Measurements from ENCODE around the gene PLXDC1.
"Not testable (repeated sequence)": the region's sequence is repeated elsewhere in the genome, so short reads cannot be mapped to it uniquely, and the experiment has no call there.

PLXDC1 gene

DNA sequence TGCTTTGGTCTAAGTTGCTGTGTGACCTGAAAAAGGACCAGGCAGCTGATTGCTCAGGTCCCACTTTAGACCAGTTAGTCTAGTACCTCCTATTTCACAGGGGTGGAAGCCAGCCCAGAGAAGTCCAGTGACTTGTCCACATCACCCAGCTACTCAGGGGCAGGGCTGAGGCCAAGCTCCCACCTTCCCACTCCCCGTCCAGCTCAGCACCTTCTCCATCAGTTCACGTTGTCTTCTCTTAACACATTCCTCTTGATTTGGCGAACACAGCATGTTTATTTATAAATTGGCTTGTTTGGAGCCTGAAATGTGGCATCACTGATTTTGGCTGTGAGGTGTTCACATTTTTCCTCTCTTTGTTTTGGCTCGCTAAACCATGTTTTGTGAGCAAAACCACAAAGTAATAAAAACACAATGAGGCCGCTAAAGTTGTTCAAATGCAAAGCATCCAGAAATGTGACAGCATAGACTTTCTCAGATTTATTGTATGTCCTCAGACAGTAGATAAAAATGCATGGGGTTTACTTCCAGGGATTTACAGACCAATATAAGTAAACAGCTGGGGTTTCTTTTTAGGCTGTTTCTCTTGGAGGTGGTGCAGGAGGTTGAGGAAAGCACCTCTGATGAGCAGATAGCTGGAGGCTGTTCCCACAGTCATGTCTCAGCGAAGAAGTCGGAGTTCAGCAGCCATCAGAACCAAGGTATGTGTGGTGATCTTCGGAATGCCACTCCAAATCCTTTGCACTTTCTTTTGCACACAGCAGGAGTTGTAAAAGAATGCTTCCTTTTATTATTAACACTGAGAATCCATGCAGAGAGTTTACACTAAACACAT lies 88.4 kb downstream of the PLXDC1 start:
- DNase-seq (ENCODE audit: low spot score), result no peak

DNA sequence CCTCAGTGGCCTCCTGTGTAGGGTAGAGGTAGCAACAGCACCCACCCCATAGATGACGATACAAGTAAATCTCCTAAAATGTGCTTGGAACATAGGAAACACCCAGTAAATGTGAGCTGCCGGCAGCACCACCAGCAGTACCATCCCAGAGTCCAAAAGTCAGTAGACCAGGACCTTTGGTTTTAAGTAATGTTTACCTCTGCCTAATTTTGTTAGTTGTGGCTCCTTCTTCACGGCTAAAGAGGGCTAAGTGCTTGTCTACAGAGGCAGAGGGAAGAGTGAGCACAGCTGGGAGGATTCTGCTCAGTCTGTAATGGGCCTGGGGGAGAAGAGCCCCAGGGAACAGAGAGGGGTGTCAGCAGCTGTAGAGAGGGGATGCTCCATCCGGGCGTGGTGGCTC lies 92.9 kb downstream of the PLXDC1 start:
- DNase-seq (ENCODE audit: low spot score), result no peak

DNA sequence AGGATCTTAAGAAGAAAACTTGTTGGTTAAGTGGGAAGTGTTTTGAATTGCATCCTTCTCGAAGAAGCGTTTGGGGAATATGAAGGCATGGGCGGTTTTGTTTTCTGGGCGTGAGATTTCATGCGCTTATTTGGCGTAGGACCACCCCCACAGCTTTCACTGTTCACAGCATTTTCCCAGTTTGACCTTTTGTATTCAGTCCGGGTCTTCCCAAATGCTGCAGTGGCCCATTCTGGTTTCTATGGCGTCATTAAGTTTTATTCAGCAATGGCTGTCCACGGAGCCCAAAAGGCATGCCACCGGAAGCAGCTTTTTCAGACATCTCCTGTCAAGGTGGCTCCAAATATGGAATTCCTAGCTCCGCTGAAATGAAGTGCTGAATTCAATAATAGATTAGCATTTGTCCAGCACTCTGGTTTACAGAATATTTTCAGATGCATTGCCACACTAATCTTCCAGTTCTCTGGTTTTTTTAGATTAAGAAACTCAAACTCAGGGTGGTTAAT lies 93.7 kb downstream of the PLXDC1 start:
- DNase-seq (ENCODE audit: low spot score), result no peak

DNA sequence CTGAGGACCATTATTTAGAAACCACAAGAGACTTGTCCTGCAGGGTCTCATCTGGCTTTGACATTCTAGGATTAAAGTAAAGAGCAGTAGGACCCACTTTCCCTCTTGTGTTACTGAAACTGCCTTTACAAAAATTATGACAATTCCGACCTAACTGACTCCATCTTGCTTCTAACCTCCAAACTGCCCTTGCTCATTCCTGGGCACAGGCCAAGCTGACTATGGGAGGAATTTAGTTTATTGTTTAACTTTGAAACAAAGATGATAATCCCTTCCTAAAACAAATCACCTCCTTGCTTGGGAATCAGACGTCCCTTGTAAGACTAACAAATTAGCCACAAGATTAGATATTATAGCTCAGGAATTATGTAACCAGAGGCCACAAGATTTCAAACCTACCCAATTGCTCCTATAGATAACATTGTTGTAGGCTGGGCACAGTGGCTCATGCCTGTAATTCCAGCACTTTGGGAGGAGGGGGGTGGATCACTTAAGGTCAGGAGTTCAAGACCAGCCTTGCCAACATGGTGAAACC lies 97.3 kb downstream of the PLXDC1 start:
- no peak for DNase-seq (ENCODE audit: low spot score)

DNA sequence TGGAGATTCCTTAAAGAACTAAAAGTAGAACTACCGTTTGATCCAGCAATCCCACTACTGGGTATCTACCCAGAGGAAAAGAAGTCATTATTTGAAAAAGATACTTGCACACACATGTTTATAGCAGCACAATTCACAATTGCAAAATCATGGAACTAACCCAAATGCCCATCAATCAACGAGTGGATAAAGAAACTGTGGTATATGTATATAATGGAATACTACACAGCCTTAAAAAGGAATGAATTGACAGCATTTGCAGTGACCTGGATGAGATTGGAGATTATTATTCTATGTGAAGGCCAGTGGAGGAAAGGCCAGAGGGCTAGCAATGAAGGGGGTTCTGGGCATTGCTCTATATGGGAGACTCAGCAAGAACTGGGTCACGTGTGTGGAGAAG lies 99.0 kb downstream of the PLXDC1 start:
- not testable (repeated sequence) for DNase-seq (ENCODE audit: low spot score)

DNA sequence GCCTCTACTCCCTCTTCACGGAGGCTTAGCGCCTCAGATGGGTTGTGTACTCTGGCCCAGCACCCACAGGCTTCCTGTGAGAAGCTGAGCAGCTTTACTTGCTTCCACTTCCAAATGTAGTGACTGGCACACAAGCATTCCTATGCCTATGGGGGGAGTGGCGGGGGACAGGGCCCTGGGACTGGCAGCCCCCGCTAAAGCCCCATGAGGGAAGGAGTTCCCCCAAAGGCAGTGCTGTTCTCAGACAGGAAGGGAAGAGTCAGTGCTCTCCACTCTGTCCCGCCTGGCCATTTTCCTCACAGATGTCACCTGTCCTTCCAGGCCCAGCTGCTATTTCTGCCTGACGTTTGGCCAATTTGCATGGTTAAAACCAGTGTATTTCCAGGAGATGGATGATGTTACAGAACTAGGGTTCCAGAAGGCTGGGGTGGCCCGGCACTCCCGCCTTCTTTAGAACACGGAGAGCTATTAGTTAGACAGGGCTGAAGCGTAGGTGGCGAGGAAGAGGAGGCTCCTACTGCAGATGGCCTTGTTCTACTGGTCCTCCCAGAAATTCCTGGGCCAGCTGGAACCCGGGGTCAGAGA lies 100.3 kb downstream of the PLXDC1 start:
- DNase-seq (ENCODE audit: low spot score), result no peak

DNA sequence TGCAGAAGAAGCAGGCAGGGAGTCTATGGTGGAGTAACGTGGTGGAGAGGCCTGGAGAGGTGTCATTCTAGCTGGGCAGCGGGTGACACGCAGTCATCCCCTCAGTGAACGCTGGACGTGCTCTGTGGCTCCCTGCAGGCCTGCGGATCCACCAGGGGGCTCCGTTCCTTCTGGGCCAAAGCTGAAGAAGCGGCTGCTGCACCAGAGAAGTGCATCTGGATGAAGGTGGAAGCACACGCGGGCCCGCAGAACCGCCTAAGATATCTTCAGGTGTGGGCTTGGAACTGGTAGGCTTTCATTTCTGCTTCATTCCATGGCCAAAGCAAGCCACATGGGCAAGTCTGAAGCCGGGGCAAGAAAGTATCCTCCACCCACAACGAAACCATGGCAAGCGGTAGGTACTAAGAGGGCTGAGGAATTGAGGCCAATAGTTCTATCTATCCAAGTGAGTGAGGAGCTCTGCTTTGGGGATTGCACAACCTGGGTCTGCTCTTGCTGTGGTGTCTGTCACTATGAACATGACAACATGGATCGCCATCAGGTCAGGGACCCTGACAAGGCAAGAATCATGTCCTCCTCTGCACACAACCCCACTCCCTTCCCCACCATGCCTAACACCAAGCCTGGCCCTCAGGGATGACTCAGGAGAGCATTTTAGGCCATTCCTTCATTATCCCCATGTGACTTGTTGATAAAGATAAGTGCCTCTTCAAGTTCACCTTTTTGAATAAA lies 105.3 kb downstream of the PLXDC1 start:
- peak; percentile 6 for DNase-seq (ENCODE audit: low spot score)

DNA sequence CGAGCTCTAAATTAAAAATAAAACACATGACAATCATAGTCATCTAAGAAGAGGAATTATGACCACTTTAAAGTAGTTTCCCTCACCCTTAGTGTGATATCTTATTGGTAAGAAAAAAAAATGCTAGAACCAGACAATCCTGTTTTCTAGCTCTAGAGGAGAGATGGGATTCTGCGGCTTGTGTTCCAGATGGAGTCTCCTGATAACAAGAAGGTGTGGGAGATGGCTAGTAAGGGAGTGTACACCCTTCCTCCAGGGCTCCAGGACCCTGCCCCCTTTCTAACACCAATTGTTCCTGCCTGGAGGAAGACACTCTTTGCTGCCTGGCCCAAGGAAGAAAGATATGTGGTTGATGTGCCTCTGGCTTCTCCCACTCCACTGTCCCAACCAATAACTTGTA lies 115.4 kb downstream of the PLXDC1 start:
- DNase-seq (ENCODE audit: low spot score), result no peak

DNA sequence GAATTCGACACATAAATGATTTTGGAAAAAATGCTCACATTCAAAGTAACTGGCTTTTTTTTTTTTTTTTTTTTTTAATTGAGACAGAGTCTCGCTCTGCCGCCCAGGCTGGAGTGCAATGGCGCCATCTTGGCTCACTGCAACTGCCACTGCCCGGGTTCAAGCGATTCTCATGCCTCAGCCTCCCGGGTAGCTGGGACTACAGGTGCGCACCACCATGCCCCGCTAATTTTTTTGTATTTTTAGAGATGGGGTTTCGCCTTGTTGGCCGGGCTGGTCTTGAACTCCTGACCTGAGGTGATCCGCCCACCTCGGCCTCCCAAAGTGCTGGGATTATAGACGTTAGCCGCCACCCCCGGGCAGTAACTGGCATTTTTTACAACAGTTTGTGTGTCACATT lies 115.9 kb downstream of the PLXDC1 start:
- not testable (repeated sequence) for DNase-seq (ENCODE audit: low spot score)

DNA sequence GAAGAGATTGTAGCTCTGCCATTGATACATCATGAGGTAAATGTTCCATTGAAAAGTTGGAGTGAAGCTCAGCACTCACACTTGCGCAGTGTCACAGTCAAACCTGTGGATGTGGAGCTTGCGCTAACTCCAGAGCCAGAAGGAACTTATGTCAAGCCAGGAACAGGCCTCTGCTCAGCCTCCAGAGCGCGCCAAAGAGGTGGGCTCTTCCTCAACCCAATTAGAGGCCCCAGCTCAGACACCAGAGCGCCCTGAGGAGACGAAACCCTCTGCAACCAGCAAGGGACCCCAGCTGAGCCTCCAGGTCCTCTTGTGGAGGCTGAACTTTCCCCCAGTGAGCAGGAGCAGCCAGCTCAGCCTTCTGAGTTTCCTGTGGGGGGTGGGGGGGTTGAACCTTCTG lies 122.7 kb downstream of the PLXDC1 start:
- DNase-seq (ENCODE audit: low spot score), result no peak

DNA sequence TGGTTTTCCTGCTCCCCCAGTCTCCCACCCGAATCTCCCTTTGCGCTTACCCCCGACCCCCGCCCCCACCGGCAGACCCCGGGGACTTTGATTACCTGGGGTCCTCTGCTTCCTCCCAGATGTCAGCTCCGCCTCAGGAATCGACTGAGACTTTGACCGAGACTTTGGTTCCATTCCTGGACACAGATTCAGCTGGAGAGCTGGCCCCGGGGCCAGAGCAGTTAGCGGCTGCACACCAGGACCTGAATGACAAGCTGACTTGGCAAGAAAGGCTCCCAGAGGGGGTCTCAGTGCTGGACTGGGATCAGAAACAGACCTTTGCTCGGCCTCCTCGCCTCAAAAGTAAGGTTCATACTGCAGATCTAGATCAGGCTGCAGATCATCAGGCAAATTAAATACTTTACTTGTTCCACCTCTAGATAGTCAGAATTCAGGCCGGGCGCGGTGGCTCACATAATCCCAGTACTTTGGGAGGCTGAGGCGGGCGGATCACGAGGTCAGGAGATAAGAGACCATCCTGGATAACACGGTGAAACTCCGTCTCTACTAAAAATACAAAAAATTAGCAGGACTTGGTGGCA lies 123.9 kb downstream of the PLXDC1 start:
- no peak for DNase-seq (ENCODE audit: low spot score)

DNA sequence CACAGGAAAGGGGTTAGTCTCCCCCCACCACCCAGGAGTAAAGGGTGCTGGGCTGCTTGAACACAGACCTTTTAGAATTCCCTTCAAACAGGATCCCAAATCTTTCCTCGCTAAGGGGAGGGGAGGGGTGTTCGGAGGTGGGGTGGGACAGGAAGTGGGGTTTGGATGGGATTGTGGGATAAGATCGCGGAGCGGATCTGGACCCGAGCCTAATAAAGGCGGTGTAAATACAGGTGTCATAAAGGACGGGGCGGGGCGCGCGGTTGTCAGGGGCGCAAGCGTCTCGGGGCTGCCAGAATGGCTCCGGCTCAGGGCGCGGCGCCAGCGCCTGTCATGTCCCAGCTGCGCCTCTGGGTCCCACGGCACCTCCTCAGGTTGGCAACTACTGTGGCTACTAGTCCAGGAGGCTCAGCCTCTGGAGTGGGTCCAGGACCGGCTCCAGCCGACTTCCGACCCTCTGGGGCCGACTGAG lies 124.4 kb downstream of the PLXDC1 start:
- no peak for DNase-seq (ENCODE audit: low spot score)

DNA sequence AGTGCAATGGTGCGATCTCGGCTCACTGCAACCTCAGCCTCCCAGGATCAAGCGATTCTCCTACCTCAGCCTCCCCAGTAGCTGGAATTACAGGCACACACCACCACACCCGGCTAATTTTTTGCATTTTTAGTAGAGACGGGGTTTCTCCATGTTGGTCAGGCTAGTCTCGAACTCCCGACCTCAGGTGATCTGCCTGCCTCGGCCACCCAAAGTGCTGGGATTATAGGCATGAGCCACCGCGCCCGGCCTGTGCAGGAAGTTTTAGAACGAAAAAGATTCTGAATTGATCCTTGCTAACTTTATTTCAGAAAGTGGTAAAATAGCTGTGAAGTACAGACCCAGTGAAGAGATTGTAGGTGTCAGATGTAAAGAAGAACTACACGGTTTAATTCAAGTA lies 125.1 kb downstream of the PLXDC1 start:
- not testable (repeated sequence) for DNase-seq (ENCODE audit: low spot score)

DNA sequence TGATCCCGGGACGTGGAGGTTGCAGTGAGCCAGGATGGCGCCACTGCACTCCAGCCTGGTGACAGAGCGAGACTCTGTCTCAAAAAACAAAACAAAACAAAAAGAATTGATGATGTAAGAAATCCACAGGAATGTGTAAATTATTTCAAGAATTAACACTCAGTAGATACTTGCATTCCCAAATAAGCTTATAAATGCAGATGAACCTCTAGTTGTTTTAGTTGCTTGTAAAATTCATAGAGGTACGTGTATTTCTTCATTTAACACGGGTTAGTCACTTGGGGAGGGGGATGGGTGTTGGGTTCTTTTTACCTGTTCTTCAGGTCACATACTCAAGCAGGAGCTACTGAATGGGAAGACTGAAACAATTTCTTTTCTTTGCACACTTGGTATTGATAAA lies 128.5 kb downstream of the PLXDC1 start:
- DNase-seq (ENCODE audit: low spot score), result no peak

DNA sequence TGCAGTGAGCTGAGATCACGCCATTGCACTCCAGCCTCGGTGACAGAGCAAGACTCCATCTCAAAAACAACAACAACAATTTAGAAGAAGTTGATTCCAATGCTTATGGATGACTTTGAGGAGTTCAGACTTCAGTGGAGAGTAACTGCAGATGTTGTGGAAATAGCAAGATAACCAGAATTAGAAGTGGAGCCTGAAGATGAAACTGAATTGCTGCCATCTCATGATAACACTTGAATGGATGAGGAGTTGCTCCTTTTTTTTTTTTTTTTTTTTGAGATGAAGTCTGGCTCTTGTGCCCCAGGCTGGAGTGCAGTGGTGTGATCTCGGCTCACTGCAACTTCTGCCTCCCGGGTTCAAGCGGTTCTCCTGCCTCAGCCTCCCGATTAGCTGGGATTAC lies 131.4 kb downstream of the PLXDC1 start:
- DNase-seq (ENCODE audit: low spot score), result not testable (repeated sequence)

DNA sequence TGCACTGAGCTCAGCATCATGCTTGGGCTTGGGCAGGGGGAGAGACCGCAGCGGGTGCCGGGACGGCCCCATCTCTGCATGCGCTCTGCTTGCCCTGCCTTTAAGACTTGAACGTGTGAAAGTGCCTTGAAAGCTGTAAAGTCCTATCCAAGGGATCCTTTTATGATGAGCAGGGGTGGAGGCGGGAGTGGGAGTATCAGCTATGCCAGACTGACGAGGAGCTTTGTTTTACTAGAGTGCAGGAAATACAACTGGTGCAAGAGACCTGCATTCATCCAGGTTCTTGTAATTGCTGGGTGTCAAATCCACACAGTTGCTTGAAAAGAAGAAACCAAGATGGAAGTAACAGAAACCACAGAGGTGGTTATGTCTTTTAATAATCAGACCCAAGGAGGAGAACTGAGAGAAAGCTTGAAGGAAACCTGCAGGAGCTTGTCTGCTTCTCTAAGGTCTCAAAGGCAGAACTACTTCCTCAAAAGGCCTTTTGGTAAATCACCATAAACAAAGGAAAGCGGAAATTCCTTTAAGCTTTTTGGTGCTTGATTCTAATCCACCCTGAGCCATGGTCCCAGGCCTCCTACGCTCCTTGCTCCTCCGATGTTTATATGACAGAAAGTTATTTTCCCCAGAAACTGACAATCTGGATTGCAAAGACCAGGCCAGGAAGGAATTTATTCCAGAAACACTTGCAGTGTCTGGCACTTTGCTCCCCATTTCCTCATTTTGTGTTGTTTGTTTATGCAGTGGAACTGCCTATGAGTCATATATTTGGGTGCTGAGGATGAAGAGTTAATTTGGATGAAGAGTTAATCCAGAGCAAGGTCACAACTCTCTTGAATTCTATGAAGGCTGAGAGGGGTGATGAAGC lies 132.9 kb downstream of the PLXDC1 start:
- no peak for DNase-seq (ENCODE audit: low spot score)

DNA sequence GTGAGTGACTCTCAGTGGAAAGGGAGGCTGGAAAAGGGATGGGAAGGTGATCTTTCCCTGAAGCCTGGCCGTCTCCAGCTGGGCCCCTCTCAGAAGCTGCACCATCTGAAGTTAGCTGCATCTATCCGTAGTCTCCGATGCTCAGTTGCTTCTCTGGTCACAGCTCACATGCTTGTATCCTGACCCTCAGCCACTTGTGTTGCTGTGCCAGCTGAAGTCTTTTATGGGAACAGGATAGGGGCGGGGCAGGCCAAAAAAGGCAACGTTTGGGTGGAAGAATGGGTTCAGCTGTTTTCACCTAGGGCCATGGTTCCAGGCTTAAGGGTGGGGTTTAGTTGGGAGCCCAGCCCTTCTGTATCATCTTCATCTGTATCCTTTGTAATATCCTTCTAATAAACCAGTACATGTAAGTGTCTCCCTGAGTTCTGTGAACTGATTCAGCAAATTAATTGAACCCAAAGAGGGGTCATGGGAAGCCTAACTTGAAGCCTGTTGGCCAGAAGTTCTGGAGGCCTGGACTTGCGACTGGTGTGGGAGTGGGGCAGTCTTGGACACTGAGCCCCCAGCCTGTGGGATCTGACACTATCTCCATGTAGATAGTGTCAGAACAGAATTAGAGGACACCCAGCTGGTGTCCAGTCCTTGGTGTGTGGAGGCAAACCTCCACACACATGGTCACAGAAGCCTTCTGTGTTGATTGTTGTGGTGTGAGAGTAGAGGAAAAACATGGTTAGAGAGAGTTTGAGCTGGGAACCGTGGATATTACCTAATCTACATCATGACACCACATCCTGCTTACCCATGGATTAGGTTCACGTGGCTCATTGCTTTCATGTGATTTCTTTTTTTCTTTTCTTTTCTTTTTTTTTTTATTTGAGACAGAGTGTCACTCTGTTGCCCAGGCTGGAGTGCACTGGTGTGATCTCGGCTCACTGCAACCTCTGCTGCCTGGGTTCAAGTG lies 135.0 kb downstream of the PLXDC1 start:
- no peak for DNase-seq (ENCODE audit: low spot score)

DNA sequence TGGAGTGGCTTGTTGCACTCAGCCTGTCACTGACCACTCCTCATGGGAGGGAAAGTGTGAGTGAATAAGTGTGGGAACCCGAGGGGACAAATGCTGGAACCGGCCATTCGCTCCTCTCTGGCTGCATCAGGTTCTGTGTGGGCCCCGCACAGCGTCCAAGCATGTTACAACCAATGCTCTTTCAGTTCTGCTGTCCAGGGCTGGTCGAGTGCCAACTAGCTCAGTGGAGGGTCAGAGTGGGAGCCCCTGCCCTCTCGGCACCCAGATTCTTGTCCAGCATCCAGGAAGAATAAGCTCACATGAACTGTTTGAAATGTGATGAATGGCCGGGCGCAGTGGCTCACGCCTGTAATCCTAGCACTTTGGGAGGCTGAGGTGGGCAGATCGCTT lies 135.9 kb downstream of the PLXDC1 start:
- DNase-seq (ENCODE audit: low spot score), result no peak

DNA sequence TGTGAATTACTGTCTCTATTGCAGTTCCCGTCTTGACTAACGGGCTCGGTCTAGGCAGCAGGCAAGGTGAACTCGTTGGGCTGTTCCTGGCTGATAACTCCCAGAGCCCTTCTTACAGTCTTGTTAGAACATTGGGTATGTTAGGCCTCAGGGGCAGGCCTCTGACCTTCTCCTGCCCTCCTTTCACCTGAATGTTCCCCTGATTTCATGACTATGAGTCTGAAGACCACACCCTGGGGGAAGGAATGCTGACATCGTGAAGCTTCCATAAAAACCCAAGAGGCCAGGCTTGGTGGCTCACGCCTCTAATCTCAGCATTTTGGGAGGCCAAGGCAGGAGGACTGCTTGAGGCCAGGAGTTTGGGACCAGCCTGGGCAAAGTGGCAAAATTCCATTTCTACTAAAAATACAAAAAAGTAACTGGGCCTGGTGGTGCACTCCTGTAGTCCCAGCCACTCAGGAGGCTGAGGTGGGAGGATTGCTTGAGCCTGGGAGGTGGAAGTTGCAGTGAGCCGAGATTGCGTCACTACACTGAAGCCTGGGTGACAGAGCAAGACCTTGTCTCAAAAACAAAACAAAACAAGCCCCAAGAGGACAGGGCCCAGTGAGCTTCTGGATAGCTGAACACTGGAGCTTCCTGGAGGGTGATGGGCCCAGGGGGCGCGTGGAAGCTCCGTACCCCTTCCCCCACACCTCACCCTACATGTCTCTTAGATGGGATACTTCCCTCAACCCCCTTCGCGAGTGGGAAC lies 136.5 kb downstream of the PLXDC1 start:
- no peak for DNase-seq (ENCODE audit: low spot score)
